Measurements from ENCODE around the gene GPAT2.
"Not testable (repeated sequence)": the region's sequence is repeated elsewhere in the genome, so short reads cannot be mapped to it uniquely, and the experiment has no call there.

The GPAT2 gene

DNA sequence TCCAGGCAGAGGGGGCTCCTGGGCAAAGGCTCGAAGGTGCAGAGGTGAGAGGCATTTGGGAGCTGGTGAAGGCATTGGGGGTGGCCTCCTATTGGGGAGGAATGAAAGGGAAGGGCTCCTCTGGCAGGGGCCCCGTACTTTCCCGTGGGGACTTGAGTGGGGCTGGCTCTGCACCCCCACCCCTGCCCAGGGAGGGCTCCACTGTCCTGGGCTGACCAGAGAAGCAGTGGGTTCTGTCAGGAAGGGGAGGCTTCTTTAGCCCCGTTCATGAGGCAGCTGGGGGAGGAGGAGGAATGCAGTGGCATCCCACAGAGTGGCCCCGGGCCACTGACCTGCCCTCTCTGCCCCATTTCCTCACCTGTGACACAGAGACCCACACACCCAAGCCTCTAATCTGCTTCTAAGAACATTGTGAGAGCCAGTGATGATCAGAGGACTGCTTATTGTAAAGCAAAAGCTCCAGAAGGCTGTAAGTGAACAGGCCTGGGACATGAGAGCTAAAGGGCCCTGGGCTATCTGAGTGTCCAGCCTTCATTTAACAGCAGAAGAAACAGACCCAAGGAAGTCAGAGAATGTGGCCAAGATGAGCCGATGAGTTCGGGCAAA, 38.6 kb upstream of the GPAT2 start:
- Histone ChIP-seq H3K4ac (ENCODE audit: low read depth, low read length) (no peak overlapping the region), H3K4me2 (ENCODE audit: low read length) (peak overlapping the region; percentile 4), H3K36me3 (ENCODE audit: control insufficient read depth in 1 of 2, insufficient read depth in 2 of 2, low read length in 2 of 2) (no peaks in the 10 kb centered on the region), H4K91ac (ENCODE audit: low read depth, low read length) (no peak overlapping the region), H3K14ac (ENCODE audit: low read length) (no peak overlapping the region), H3K4me3 (ENCODE audit: low read depth, low read length) (no peak overlapping the region), H3K27ac (ENCODE audit: low read depth, low read length) (no peak overlapping the region), H3K4me1 (ENCODE audit: control insufficient read depth in 1 of 2, insufficient read depth in 2 of 2, low read length in 2 of 2) (peaks cover 10 to 13% of the 10 kb centered on the region in 2 experiments), H3K18ac (ENCODE audit: low read length) (no peak overlapping the region), H3K23ac (ENCODE audit: low read length) (no peak overlapping the region), H3K79me1 (ENCODE audit: low read length) (peaks cover 2% of the 10 kb centered on the region), H2BK5ac (ENCODE audit: low read depth, low read length, poor library complexity) (peak overlapping the region; percentile 15), H3K9ac (ENCODE audit: low read length) (no peak overlapping the region), H4K12ac (ENCODE audit: low read depth, low read length) (no peak overlapping the region), H3K79me2 (ENCODE audit: control insufficient read depth, insufficient read depth, low read length, poor library complexity) (no peaks in the 10 kb centered on the region), H3K27me3 (ENCODE audit: insufficient read depth, low read length) (no peaks in the 10 kb centered on the region), H4K8ac (ENCODE audit: low read depth, low read length) (no peak overlapping the region), H2BK120ac (ENCODE audit: insufficient read depth, low read length, poor library complexity) (no peak overlapping the region), H2BK12ac (ENCODE audit: low read length) (no peak overlapping the region), H2AK5ac (ENCODE audit: low read length) (no peak overlapping the region), H3K9me3 (ENCODE audit: insufficient read depth, low read depth, low read length) (no peaks in the 10 kb centered on the region), H2AFZ (ENCODE audit: insufficient read depth, low read length, poor library complexity) (no peak overlapping the region)
- no CpG with 5 or more reads among the region's 7 CpGs for WGBS (ENCODE audit: extremely low coverage, insufficient coverage, insufficient read length)
- DNase-seq: peak; percentile 58 to 67

DNA sequence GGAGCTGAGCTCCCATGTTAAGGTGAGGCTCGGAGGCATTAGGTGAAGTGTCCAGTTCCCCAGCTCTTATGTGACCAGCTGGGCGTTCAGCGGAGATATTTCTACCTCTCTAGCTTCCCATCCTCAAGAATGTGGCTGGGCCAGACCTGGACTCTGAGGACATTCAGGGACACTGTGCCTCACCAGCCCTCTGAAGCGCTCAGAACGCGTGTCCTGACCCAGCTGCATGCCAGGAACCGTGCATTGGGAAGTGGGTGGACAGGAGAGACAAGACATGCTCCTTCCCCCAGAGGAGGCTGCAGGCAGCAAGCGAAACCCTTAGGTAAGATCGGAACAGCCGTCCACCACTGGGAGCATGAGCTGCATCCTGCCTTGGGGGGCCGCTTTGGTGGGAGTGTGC, 38.0 kb upstream of the GPAT2 start:
- no peaks in the 10 kb centered on the region for H3K36me3 ChIP-seq (ENCODE audit: control insufficient read depth in 1 of 2, insufficient read depth in 2 of 2, low read length in 2 of 2)
- H3K18ac ChIP-seq (ENCODE audit: low read length): no peak overlapping the region
- no peak overlapping the region for H2BK120ac ChIP-seq (ENCODE audit: insufficient read depth, low read length, poor library complexity)
- no peaks in the 10 kb centered on the region for H3K79me2 ChIP-seq (ENCODE audit: control insufficient read depth, insufficient read depth, low read length, poor library complexity)
- no peak overlapping the region for H2AFZ ChIP-seq (ENCODE audit: insufficient read depth, low read length, poor library complexity)
- no peak overlapping the region for H3K23ac ChIP-seq (ENCODE audit: low read length)
- peaks cover 2% of the 10 kb centered on the region for H3K79me1 ChIP-seq (ENCODE audit: low read length)
- WGBS (ENCODE audit: extremely low coverage, insufficient coverage, insufficient read length): no CpG with 5 or more reads among the region's 11 CpGs
- H4K91ac ChIP-seq (ENCODE audit: low read depth, low read length): peak overlapping the region; percentile 34
- no peaks in the 10 kb centered on the region for H3K9me3 ChIP-seq (ENCODE audit: insufficient read depth, low read depth, low read length)
- no peak overlapping the region for H3K4ac ChIP-seq (ENCODE audit: low read depth, low read length)
- no peak overlapping the region for H3K27ac ChIP-seq (ENCODE audit: low read depth, low read length)
- peak overlapping the region; percentile 15 for H2BK5ac ChIP-seq (ENCODE audit: low read depth, low read length, poor library complexity)
- peaks cover 10 to 13% of the 10 kb centered on the region in 2 experiments for H3K4me1 ChIP-seq (ENCODE audit: control insufficient read depth in 1 of 2, insufficient read depth in 2 of 2, low read length in 2 of 2)
- H2BK12ac ChIP-seq (ENCODE audit: low read length): no peak overlapping the region
- H3K27me3 ChIP-seq (ENCODE audit: insufficient read depth, low read length): no peaks in the 10 kb centered on the region
- H3K14ac ChIP-seq (ENCODE audit: low read length): no peak overlapping the region
- no peak overlapping the region for H3K4me2 ChIP-seq (ENCODE audit: low read length)
- no peak overlapping the region for H2AK5ac ChIP-seq (ENCODE audit: low read length)
- H3K9ac ChIP-seq (ENCODE audit: low read length): no peak overlapping the region
- no peak overlapping the region for H4K8ac ChIP-seq (ENCODE audit: low read depth, low read length)
- no peak overlapping the region for H4K12ac ChIP-seq (ENCODE audit: low read depth, low read length)
- H3K4me3 ChIP-seq (ENCODE audit: low read depth, low read length): no peak overlapping the region
- peak; percentile 93 for DNase-seq

DNA sequence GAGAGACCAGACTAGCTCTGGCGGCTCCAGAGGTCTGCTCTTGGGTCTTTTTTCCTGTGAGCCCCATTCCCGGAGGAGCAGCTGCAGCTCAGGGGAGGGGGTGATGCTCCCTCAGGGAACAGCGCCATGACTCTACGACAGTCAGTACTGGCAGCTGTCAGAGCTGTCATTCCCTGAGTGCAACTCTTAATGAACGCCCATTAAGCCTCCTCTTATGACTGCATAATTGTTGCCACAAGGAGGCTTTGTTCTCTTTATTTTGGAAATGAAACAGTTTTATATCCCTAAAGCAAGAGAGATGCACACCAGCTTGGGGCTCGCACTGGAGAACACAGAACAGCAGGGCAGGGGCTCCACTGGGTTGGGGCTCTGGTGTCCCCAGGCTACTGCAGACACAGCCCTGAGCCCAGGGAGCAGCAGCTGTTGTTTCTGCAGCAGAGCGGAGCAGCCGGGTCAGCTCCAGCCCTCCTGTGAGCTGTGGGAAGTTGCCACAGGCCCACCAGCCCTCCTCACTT, 37.3 kb upstream of the GPAT2 start:
- not testable (repeated sequence) for H3K4ac ChIP-seq (ENCODE audit: low read depth, low read length); H3K23ac ChIP-seq (ENCODE audit: low read length); H3K36me3 ChIP-seq (ENCODE audit: control insufficient read depth in 1 of 2, insufficient read depth in 2 of 2, low read length in 2 of 2); H3K4me3 ChIP-seq (ENCODE audit: low read depth, low read length); H2BK120ac ChIP-seq (ENCODE audit: insufficient read depth, low read length, poor library complexity); H4K12ac ChIP-seq (ENCODE audit: low read depth, low read length); H4K91ac ChIP-seq (ENCODE audit: low read depth, low read length); H3K9me3 ChIP-seq (ENCODE audit: insufficient read depth, low read depth, low read length); H3K79me2 ChIP-seq (ENCODE audit: control insufficient read depth, insufficient read depth, low read length, poor library complexity); H3K79me1 ChIP-seq (ENCODE audit: low read length); DNase-seq; H3K27ac ChIP-seq (ENCODE audit: low read depth, low read length); H2BK12ac ChIP-seq (ENCODE audit: low read length); H3K4me2 ChIP-seq (ENCODE audit: low read length); H2BK5ac ChIP-seq (ENCODE audit: low read depth, low read length, poor library complexity); H4K8ac ChIP-seq (ENCODE audit: low read depth, low read length); H3K18ac ChIP-seq (ENCODE audit: low read length); H3K9ac ChIP-seq (ENCODE audit: low read length); H2AK5ac ChIP-seq (ENCODE audit: low read length); H3K14ac ChIP-seq (ENCODE audit: low read length); H3K27me3 ChIP-seq (ENCODE audit: insufficient read depth, low read length); H2AFZ ChIP-seq (ENCODE audit: insufficient read depth, low read length, poor library complexity)
- no CpG with 5 or more reads among the region's 8 CpGs for WGBS (ENCODE audit: extremely low coverage, insufficient coverage, insufficient read length)
- peaks cover 10 to 13% of the 10 kb centered on the region in 2 experiments for H3K4me1 ChIP-seq (ENCODE audit: control insufficient read depth in 1 of 2, insufficient read depth in 2 of 2, low read length in 2 of 2)

DNA sequence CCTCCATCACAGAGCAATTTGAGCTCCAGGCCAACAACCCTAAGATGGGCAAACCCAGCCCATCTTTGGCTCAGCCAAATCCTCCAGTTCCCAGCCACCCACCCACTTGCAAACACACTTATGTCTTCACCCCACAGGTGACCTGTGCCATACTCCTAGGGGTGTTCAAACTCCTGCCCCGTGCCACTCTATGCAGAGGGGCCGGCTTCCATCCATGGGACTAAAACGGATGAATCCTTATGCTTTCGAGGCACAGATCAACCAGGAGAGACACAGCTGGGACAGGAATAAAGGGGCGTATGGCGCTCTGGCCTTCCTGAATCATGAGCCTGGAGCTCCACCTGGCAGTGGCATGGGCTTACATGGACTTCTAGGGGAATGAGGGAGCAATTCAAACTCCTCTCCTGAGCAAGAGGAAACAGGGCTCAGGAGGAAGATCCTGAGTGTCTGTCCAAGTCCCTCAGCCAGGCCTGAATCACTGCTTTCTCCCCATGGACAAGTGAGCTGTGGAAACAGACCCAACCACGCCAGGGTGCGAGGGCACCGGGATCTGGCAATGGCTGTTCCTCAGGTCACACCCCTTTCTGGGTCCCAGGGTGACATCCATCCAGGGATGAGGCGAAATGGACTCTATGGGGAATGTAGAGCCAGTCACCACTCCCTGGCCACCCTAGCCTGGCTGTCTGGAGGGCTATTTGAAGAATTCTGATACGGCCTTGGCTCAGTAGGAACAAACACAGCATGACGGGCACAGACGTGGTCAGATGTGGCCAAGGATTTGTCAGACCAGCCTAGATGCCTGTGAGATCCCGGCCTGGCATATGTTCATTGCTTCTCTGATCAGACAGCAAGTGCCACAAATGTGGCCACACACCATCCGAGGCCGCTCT, 36.6 kb upstream of the GPAT2 start:
- H3K36me3 ChIP-seq (ENCODE audit: control insufficient read depth in 1 of 2, insufficient read depth in 2 of 2, low read length in 2 of 2); H2BK120ac ChIP-seq (ENCODE audit: insufficient read depth, low read length, poor library complexity); H3K14ac ChIP-seq (ENCODE audit: low read length); H3K18ac ChIP-seq (ENCODE audit: low read length); H3K9me3 ChIP-seq (ENCODE audit: insufficient read depth, low read depth, low read length); H2BK12ac ChIP-seq (ENCODE audit: low read length); H2AK5ac ChIP-seq (ENCODE audit: low read length); H3K9ac ChIP-seq (ENCODE audit: low read length); H3K23ac ChIP-seq (ENCODE audit: low read length); H2AFZ ChIP-seq (ENCODE audit: insufficient read depth, low read length, poor library complexity); H3K79me1 ChIP-seq (ENCODE audit: low read length); H4K12ac ChIP-seq (ENCODE audit: low read depth, low read length); H2BK5ac ChIP-seq (ENCODE audit: low read depth, low read length, poor library complexity); H3K27ac ChIP-seq (ENCODE audit: low read depth, low read length); DNase-seq; H3K79me2 ChIP-seq (ENCODE audit: control insufficient read depth, insufficient read depth, low read length, poor library complexity); H3K4me2 ChIP-seq (ENCODE audit: low read length); H3K4me3 ChIP-seq (ENCODE audit: low read depth, low read length); H3K4ac ChIP-seq (ENCODE audit: low read depth, low read length); H3K27me3 ChIP-seq (ENCODE audit: insufficient read depth, low read length); H4K8ac ChIP-seq (ENCODE audit: low read depth, low read length): not testable (repeated sequence)
- no CpG with 5 or more reads among the region's 16 CpGs for WGBS (ENCODE audit: extremely low coverage, insufficient coverage, insufficient read length)
- Histone ChIP-seq H4K91ac (ENCODE audit: low read depth, low read length) (peak overlapping the region; percentile 15), H3K4me1 (ENCODE audit: control insufficient read depth in 1 of 2, insufficient read depth in 2 of 2, low read length in 2 of 2) (peaks cover 10 to 13% of the 10 kb centered on the region in 2 experiments)
